Caco-2 (cell line): Measurements from ENCODE around the gene TAF1B. TPM values are rescaled to one million over a fixed set of nuclear protein-coding genes. Genes with fewer than 3 reads are reported as not detected.

Experiments used
- BruUV-seq: library from RNA; stranded (reverse); fragments of 400-500 nt; replicated peaks from 2 replicates; lab custom pipeline; 2021; lab: Mats Ljungman, UMichigan
- CTCF ChIA-PET: fragments of 300-600 bp; sonication (Branson Sonifier 250); formaldehyde crosslinking; loops from one replicate; lab custom pipeline; 2022; ENCODE audit warnings: antibody characterized with exemption; lab: Charles Lee
- POLR2A ChIA-PET: fragments of 300-600 bp; sonication (Branson Sonifier 250); formaldehyde crosslinking; loops from one replicate; lab custom pipeline; 2022; ENCODE audit warnings: antibody characterized with exemption; lab: Charles Lee
- DNase-seq, 2 experiments: peaks; one replicate each; pipeline versions ENCODE4 v3.0.0 to v3.0.0-alpha.2; 2020 to 2022
- H3K27me3 ChIP-seq: replicated peaks from 2 replicates; pipeline ENCODE4 v1.6.0; 2011; ENCODE audit warnings: low read length; ENCODE audit not compliant: control insufficient read depth, insufficient read depth
- H3K36me3 ChIP-seq: 2 replicates; pipeline ENCODE4 v1.5.1; 2011; ENCODE audit warnings: low read length; ENCODE audit not compliant: control insufficient read depth, insufficient read depth
- H3K4me1 ChIP-seq: fragments of 250-450 bp; sonication (Bioruptor Pico); 2 replicates; pipeline ENCODE4 v1.5.1; 2020; ENCODE audit warnings: mild to moderate bottlenecking
- H3K4me3 ChIP-seq: 2 replicates; pipeline ENCODE4 v1.5.1; 2011; ENCODE audit warnings: low read depth, mild to moderate bottlenecking, control low read depth, low read length
- H3K9me3 ChIP-seq: fragments of 250-450 bp; sonication (Bioruptor Pico); 2 replicates; pipeline ENCODE4 v1.5.1; 2020; ENCODE audit warnings: mild to moderate bottlenecking, moderate library complexity
- H3K27ac Mint-ChIP-seq: one replicate; pipeline ENCODE4 v1.8.0; 2022; ENCODE audit warnings: mixed read lengths; ENCODE audit not compliant: unreplicated experiment
- H3K27me3 Mint-ChIP-seq: one replicate; pipeline ENCODE4 v1.8.0; 2022; ENCODE audit warnings: mixed read lengths; ENCODE audit not compliant: insufficient read depth, unreplicated experiment
- H3K36me3 Mint-ChIP-seq: one replicate; pipeline ENCODE4 v1.8.0; 2022; ENCODE audit warnings: mild to moderate bottlenecking, mixed read lengths; ENCODE audit not compliant: insufficient read depth, unreplicated experiment
- H3K4me1 Mint-ChIP-seq: one replicate; pipeline ENCODE4 v1.8.0; 2022; ENCODE audit warnings: low read depth, mixed read lengths; ENCODE audit not compliant: unreplicated experiment
- H3K4me3 Mint-ChIP-seq: one replicate; pipeline ENCODE4 v1.8.0; 2022; ENCODE audit warnings: mild to moderate bottlenecking, moderate library complexity, mixed read lengths; ENCODE audit not compliant: unreplicated experiment
- H3K9me3 Mint-ChIP-seq: one replicate; pipeline ENCODE4 v1.8.0; 2022; ENCODE audit warnings: mixed read lengths; ENCODE audit not compliant: unreplicated experiment
- CTCF ChIP-seq, 2 experiments: fragments of 200-600 bp in 1 of 2; IDR thresholded peaks; 1 replicate in 1 of 2; 2 replicates in 1 of 2; pipeline versions ENCODE4 v1.5.1 to v1.8.0; 2011 to 2022; ENCODE audit warnings: antibody characterized with exemption in 1 of 2, control low read depth in 1 of 2, inconsistent platforms in 1 of 2, low read depth in 1 of 2, low read length in 1 of 2, mild to moderate bottlenecking in 1 of 2, moderate library complexity in 1 of 2; ENCODE audit not compliant: insufficient read depth in 1 of 2, severe bottlenecking in 1 of 2, unreplicated experiment in 1 of 2
- intact Hi-C: fragments of 100-400 bp; cut with micrococcal nuclease; formaldehyde crosslinking; loops from one replicate; pipeline ENCODE4 v1.10.0; 2022; ENCODE audit not compliant: unreplicated experiment
- total RNA-seq: library from RNA; stranded (reverse); gene quantifications from 2 replicates; pipeline ENCODE4 v1.2.3, GENCODE V29; 2022

TAF1B gene
- total RNA-seq, 1 experiment from 2014 or later: 24.8 TPM

DNA sequence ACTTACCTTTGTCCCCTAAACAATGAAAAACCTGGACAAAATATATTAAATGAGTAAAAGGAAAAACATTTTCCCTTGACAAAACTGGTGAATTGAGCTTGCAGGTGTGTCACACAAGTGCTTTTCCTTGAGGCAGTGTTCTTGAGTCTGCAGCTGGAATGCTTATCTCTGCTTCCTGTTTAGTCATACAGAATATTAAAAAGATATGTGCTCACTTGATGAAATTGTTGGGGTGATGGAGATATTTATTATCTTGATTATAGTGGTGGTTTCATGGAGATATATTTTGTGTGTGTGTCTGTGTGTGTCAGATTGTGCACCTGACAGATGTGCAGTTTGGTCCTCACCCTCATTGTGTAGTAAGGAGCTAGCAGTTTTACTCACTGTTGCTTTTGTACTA is 3.3 kb downstream of the TAF1B start:
- no peak for TF ChIP-seq CTCF (IDR thresholded peaks at IDR 0.05; ENCODE audit: insufficient read depth in 1 of 2, low read depth in 1 of 2, low read length in 1 of 2, severe bottlenecking in 1 of 2, unreplicated experiment in 1 of 2)
- Histone ChIP-seq H3K27me3 (no peaks in the 10 kb centered on the region), H3K9me3 (no peaks in the 10 kb centered on the region), H3K4me3 (no peak overlapping the region), H3K36me3 (no peaks in the 10 kb centered on the region; the same call in none of the 2 replicates), H3K4me1 (0 out of 2 replicates have a peak, but pooled peaks cover 8% of the 10 kb centered on the region)
- Mint-ChIP-seq H3K27me3 (no peaks in the 10 kb centered on the region), H3K27ac (no peak overlapping the region), H3K4me3 (no peak overlapping the region), H3K36me3 (peaks cover 62% of the 10 kb centered on the region), H3K4me1 (peaks cover 22% of the 10 kb centered on the region), H3K9me3 (no peaks in the 10 kb centered on the region)
- ChIA-PET POLR2A (no interaction called here), CTCF (interaction anchor here (1.2 kb wide), 1 partner anchor 32 kb away, joined by 6 read pairs; no protein-coding TSS in a partner anchor)
- no peak for DNase-seq
- no TSS peak for BruUV-seq
- intact Hi-C loops: no loop called here

DNA sequence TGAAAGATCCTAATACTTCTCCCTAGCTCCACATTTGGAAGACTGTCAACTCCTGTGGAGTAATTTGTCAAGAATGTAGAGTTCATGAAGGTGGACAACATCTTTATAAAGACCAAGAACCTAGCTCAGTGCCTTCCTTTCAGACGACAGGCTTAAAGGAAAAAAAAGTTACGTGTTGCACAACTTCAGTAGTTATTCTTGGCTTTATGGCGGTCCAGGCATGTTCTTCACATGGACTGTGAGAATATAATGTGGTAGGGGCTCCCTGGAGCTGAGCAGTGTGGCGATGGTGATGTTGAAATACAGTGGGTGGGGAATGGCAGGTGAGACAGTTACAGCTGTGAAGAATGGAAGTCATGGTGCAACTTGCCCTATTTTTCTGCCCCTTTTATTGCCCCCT is 3.9 kb downstream of the TAF1B start:
- 0 out of 2 replicates have a peak, but pooled peaks cover 8% of the 10 kb centered on the region for H3K4me1 ChIP-seq
- ChIA-PET CTCF (interaction anchor here (1.2 kb wide), 1 partner anchor 33 kb away, joined by 6 read pairs; no protein-coding TSS in a partner anchor), POLR2A (no interaction called here)
- intact Hi-C loops: no loop called here
- BruUV-seq: no TSS peak
- H3K27me3 ChIP-seq: no peaks in the 10 kb centered on the region
- TF ChIP-seq CTCF (IDR thresholded peaks at IDR 0.05; ENCODE audit: insufficient read depth in 1 of 2, low read depth in 1 of 2, low read length in 1 of 2, severe bottlenecking in 1 of 2, unreplicated experiment in 1 of 2): no peak
- H3K36me3 Mint-ChIP-seq: peaks cover 68% of the 10 kb centered on the region
- no peak overlapping the region for H3K4me3 ChIP-seq
- peaks cover 22% of the 10 kb centered on the region for H3K4me1 Mint-ChIP-seq
- H3K27ac Mint-ChIP-seq: no peak overlapping the region
- H3K36me3 ChIP-seq: no peaks in the 10 kb centered on the region; the same call in none of the 2 replicates
- H3K27me3 Mint-ChIP-seq: no peaks in the 10 kb centered on the region
- DNase-seq: no peak
- no peak overlapping the region for H3K4me3 Mint-ChIP-seq
- H3K9me3 ChIP-seq: no peaks in the 10 kb centered on the region
- H3K9me3 Mint-ChIP-seq: no peaks in the 10 kb centered on the region

DNA sequence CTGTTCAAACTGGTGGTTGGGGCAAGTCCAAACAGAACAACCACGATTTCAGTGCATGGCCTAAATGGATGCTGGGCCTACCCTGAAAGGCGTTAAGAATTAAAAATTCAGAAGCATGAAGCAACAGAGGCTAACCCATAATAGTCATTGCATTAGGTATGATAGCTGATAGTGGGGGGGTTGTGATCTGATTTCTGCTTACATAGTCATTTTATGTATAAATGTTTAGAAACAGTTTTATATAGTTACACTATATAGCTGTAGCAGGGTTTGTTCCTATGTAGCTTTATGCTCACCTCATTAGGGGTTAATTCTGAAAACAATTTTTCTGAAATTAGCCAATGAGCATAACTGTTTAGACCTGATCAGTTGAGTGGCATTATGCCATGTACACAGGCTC is 9.6 kb downstream of the TAF1B start:
- POLR2A ChIA-PET: no interaction called here
- no peak overlapping the region for H3K4me3 ChIP-seq
- CTCF ChIA-PET: no interaction called here
- Mint-ChIP-seq H3K4me1 (no peaks in the 10 kb centered on the region), H3K27ac (no peak overlapping the region), H3K27me3 (no peaks in the 10 kb centered on the region), H3K9me3 (peaks cover 24% of the 10 kb centered on the region), H3K4me3 (no peak overlapping the region), H3K36me3 (peaks cover 91% of the 10 kb centered on the region)
- no peaks in the 10 kb centered on the region for H3K27me3 ChIP-seq
- BruUV-seq: no TSS peak
- H3K9me3 ChIP-seq: no peaks in the 10 kb centered on the region; the same call in 1 of the 2 replicates
- no peak for TF ChIP-seq CTCF (IDR thresholded peaks at IDR 0.05; ENCODE audit: insufficient read depth in 1 of 2, low read depth in 1 of 2, low read length in 1 of 2, severe bottlenecking in 1 of 2, unreplicated experiment in 1 of 2)
- peaks cover 3% of the 10 kb centered on the region for H3K36me3 ChIP-seq
- no peaks in the 10 kb centered on the region for H3K4me1 ChIP-seq
- DNase-seq: no peak
- intact Hi-C loops: no loop called here
